ENCODE results near the gene PKD1L1.

GRCh38 chr7:47759056-47759706 lies 189.1 kb downstream of the PKD1L1 start:
- no peak for TF ChIP-seq EZH2 (IDR thresholded peaks at IDR 0.05; ENCODE audit: low read length)
- TF ChIP-seq, protein P1, sequence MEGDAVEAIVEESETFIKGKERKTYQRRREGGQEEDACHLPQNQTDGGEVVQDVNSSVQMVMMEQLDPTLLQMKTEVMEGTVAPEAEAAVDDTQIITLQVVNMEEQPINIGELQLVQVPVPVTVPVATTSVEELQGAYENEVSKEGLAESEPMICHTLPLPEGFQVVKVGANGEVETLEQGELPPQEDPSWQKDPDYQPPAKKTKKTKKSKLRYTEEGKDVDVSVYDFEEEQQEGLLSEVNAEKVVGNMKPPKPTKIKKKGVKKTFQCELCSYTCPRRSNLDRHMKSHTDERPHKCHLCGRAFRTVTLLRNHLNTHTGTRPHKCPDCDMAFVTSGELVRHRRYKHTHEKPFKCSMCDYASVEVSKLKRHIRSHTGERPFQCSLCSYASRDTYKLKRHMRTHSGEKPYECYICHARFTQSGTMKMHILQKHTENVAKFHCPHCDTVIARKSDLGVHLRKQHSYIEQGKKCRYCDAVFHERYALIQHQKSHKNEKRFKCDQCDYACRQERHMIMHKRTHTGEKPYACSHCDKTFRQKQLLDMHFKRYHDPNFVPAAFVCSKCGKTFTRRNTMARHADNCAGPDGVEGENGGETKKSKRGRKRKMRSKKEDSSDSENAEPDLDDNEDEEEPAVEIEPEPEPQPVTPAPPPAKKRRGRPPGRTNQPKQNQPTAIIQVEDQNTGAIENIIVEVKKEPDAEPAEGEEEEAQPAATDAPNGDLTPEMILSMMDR (optimal IDR thresholded peaks at IDR 0.05 in 1 of 3, IDR thresholded peaks at IDR 0.05 in 1 of 3, conservative IDR thresholded peaks at IDR 0.05 in 1 of 3; ENCODE audit: extremely low read depth in 1 of 3, insufficient read depth in 2 of 3, low read length in 3 of 3) = peak in 2 of 3 experiments; percentile 34 to 39
